IPS DF 4.7 (cell line): Measurements from ENCODE around the gene TRDMT1.

Experiments
- DNase-seq: peaks from one replicate; pipeline ENCODE4 v3.0.0-alpha.2; 2013; ENCODE audit warnings: low spot score; ENCODE audit errors: extremely low read depth

TRDMT1 gene

GRCh38 chr10:17231788-17232187 is 30.3 kb upstream of the TRDMT1 start:
- DNase-seq, result no peak

DNA sequence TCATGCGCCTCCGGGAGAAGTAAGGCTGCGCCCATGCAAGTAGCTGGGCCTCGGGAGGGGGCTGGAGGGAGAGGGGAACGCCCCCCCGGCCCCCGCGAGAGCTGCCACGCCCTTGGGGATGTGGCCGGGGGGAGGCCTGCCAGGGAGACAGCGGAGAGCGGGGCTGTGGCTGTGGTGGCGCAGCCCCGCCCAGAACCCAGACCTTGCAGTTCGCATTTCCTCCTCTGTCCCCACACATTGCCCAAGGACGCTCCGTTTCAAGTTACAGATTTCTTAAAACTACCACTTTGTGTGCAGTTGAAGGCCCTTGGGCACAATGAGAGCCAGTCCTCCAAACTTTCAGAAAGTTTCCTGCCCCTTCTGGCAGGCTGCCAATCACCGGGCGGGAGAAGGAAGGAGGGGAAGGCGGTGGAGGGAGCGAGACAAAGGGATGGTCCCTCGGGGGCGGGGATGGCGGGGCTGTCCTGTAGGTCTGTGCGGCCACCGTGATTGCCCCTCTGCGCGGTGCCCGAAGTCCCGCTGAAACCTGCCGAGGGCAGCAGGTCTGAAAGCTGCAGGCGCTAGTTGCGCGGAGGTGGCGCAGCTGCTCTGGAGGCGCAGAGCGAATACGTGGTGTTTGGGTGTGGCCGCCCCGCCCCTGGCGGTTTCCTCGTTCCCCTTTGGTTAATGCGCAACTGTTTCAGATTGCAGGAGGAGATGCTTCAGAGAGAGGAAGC is 28.7 kb upstream of the TRDMT1 start:
- DNase-seq, result no peak

DNA sequence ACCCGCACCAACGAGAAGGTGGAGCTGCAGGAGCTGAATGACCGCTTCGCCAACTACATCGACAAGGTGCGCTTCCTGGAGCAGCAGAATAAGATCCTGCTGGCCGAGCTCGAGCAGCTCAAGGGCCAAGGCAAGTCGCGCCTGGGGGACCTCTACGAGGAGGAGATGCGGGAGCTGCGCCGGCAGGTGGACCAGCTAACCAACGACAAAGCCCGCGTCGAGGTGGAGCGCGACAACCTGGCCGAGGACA is 28.2 kb upstream of the TRDMT1 start:
- DNase-seq, result no peak

DNA sequence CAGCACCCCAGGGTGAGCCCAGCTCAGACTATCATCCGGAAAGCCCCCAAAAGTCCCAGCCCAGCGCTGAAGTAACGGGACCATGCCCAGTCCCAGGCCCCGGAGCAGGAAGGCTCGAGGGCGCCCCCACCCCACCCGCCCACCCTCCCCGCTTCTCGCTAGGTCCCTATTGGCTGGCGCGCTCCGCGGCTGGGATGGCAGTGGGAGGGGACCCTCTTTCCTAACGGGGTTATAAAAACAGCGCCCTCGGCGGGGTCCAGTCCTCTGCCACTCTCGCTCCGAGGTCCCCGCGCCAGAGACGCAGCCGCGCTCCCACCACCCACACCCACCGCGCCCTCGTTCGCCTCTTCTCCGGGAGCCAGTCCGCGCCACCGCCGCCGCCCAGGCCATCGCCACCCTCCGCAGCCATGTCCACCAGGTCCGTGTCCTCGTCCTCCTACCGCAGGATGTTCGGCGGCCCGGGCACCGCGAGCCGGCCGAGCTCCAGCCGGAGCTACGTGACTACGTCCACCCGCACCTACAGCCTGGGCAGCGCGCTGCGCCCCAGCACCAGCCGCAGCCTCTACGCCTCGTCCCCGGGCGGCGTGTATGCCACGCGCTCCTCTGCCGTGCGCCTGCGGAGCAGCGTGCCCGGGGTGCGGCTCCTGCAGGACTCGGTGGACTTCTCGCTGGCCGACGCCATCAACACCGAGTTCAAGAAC is 27.7 kb upstream of the TRDMT1 start:
- DNase-seq, result no peak

- peak; percentile 69 for DNase-seq
These were observed 26.9 kb upstream of the TRDMT1 start, which contains the start of gene VIM for GRCh38 chr10:17228091-17229015. Gene VIM, plus strand, starts transcription at chr10:17228241. Its CDS starts 1,182 bp downstream, at chr10:17229423.

GRCh38 chr10:17227367-17228090 is 26.1 kb upstream of the TRDMT1 start:
- no peak for DNase-seq

GRCh38 chr10:17226891-17227303 is 25.4 kb upstream of the TRDMT1 start:
- no peak for DNase-seq

GRCh38 chr10:17225808-17226207 is 24.3 kb upstream of the TRDMT1 start:
- no peak for DNase-seq

- DNase-seq, result no peak
These were observed 20.9 kb upstream of the TRDMT1 start for GRCh38 chr10:17222329-17222728.

DNA sequence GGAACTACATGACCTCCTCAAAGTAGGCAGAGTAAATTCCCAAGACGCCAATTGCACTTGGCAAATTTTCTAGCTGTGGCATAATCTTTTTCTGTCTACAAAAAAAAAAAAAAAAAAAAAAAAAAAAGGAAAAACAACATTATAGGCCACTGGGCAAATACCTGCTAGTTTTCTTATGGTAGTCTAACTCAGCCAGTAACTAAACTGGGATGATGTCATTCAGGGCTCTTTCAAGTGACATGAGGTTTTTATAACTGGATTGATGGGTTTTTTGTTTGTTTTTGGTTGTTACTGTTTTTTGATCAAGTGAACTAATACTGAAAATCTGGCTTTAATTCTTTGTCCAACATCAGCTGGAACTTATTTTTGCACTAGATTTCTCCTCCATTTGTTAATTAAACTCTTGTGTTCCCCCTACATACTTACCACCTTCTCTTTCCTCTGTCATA is 19.2 kb upstream of the TRDMT1 start:
- DNase-seq, result no peak

GRCh38 chr10:17219024-17219423 is 17.6 kb upstream of the TRDMT1 start:
- DNase-seq, result no peak

DNA sequence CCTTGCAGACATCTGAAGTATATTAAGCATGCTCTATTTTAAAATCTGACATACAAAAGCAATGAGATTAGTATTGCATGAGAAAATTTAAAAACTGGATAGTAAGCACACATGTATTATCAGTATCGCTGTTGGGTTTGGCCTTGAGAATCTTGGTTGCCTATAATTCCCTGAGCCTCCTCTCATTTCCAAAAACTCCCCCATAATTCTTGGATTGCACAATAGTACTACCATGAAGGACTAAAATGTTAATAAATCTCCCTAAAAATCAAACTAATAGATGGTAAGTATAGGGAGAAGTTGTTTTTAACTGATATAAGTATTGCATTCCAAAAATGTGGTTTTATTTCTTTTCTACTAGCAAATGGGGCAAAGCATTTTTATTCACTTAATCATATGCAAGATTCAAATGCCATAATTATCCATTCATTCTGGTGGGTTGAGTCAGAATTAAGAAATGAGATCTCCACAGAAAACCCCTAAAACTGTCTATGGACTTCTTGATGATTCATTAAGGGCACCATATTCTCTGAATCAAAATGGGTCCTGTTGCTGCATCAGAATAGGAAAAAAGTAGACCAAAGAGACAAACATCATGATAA is 16.3 kb upstream of the TRDMT1 start:
- no peak for DNase-seq

DNA sequence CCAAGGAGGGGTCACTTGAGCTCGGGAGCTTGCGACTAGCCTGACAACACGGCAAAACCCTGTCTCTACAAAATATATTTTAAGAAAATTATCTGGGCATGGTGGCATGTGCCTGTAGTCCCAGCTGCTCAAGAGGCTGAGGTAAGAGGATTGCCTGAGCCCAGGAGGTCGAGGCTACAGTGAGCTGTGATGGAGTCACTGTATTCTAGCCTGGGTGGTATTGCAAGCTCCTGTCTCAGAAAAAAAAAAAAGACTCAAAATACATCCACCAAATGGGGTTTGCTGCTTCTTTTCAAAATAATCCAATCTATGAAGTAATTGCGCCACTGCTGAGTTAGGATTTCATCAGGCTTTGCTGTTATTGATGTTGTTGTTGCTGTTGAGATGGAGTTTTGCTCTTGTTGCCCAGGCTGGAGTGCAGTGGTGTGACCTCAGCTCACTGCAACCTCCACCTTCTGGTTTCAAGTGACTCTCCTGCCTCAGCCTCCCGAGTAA is 15.5 kb upstream of the TRDMT1 start:
- DNase-seq, result no peak

- no peak for DNase-seq
These were observed 14.9 kb upstream of the TRDMT1 start for GRCh38 chr10:17216217-17216900.

DNA sequence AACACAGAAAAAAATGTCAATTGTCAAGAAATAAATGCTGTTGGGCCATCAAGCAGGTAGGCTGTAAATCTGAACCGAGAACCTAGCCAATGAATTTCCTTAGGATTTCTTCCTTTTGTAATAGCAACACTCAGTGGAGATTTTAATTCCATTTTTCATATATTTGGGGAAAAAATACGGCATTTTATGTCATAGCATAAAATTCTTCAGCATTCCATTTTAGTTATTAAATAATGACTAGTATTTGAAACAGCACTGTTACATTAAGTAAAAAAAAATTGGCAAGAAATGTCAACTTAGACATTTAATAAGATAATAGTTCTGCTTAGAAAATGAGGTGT is 14.3 kb upstream of the TRDMT1 start:
- no peak for DNase-seq

- DNase-seq, result no peak
These were observed 13.7 kb upstream of the TRDMT1 start for GRCh38 chr10:17214971-17215781.

DNA sequence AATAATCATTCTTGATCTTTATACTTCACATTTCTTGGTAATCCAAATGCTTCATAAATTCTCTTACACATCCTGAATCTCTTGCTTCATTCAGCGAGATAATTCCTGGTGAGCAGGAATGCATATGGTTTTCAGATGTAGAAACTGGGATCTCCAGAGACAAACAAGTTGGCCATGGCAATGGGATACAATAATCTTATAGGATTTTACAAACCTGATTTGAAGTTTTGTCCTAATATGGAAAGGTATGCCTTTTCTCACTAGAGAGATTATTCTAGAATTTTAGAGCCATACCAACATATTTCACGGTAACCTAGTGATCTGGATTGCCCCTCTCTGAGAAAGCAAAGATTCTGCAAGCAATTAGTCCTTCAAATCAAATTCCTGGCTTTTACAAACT is 13.1 kb upstream of the TRDMT1 start:
- DNase-seq, result no peak

- no peak for DNase-seq
These were observed 12.3 kb upstream of the TRDMT1 start for GRCh38 chr10:17213646-17214349.

DNA sequence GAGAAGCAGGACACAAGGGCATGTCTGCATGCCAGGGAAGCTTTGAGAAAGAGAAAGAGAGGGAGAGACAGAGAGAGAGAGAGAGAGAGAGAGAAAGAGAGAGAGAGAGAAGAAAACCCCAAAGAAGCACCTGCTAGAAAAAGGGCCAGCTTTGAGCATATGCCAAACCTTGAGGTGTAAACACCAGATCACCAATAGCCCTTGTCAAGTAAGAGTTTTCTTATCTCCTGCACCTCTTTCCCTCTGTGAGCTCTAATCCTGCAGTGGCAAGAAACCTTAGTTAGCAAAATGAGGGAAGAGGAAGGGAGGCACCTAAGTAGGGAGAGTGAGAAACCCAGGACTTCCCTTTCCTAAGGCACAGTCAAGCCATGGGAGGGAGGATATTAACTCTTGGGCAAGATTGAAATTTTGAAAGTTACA is 11.3 kb upstream of the TRDMT1 start:
- DNase-seq, result no peak
